Rectal smooth muscle tissue (tissue), 1 donor: ENCODE data around the gene ARMC3.

Experiments used
- H3K27ac ChIP-seq: one replicate; pipeline ENCODE4 v1.7.0; 2013; ENCODE audit warnings: low read depth, low read length, inconsistent platforms
- H3K27me3 ChIP-seq: one replicate; pipeline ENCODE4 v1.7.0; 2013; ENCODE audit warnings: low read length; ENCODE audit not compliant: control insufficient read depth, insufficient read depth
- H3K36me3 ChIP-seq: one replicate; pipeline ENCODE4 v1.7.0; 2013; ENCODE audit warnings: low read length; ENCODE audit not compliant: control insufficient read depth, insufficient read depth
- H3K4me1 ChIP-seq: one replicate; pipeline ENCODE4 v1.7.0; 2013; ENCODE audit warnings: low read length; ENCODE audit not compliant: control insufficient read depth, insufficient read depth
- H3K4me3 ChIP-seq: one replicate; pipeline ENCODE4 v1.7.0; 2013; ENCODE audit warnings: low read length
- H3K9ac ChIP-seq: one replicate; pipeline ENCODE4 v1.7.0; 2013; ENCODE audit warnings: low read length

Gene ARMC3

GRCh38 chr10:22934726-22935125, 6.9 kb downstream of the ARMC3 start:
- H3K9ac ChIP-seq, result no peak overlapping the region
- no peaks in the 10 kb centered on the region for H3K4me1 ChIP-seq
- no peaks in the 10 kb centered on the region for H3K27me3 ChIP-seq
- H3K4me3 ChIP-seq, result no peak overlapping the region
- no peak overlapping the region for H3K27ac ChIP-seq
- no peaks in the 10 kb centered on the region for H3K36me3 ChIP-seq

GRCh38 chr10:22942437-22942836, 14.6 kb downstream of the ARMC3 start:
- no peaks in the 10 kb centered on the region for H3K27me3 ChIP-seq
- H3K4me1 ChIP-seq, result no peaks in the 10 kb centered on the region
- H3K4me3 ChIP-seq, result no peak overlapping the region
- no peaks in the 10 kb centered on the region for H3K36me3 ChIP-seq
- H3K9ac ChIP-seq, result no peak overlapping the region
- H3K27ac ChIP-seq, result no peak overlapping the region

- no peak overlapping the region for H3K4me3 ChIP-seq
Observed at GRCh38 chr10:22945934-22946673, 18.3 kb downstream of the ARMC3 start.

GRCh38 chr10:22954970-22955369, 27.1 kb downstream of the ARMC3 start:
- no peaks in the 10 kb centered on the region for H3K27me3 ChIP-seq
- H3K27ac ChIP-seq, result no peak overlapping the region
- H3K9ac ChIP-seq, result no peak overlapping the region
- H3K4me1 ChIP-seq, result no peaks in the 10 kb centered on the region
- no peak overlapping the region for H3K4me3 ChIP-seq
- H3K36me3 ChIP-seq, result no peaks in the 10 kb centered on the region

More at GRCh38 chr10:22945934-22946673, 18.3 kb downstream of the ARMC3 start:
- Histone ChIP-seq H3K4me1 (no peaks in the 10 kb centered on the region), H3K27me3 (no peaks in the 10 kb centered on the region), H3K9ac (no peak overlapping the region), H3K36me3 (no peaks in the 10 kb centered on the region), H3K27ac (no peak overlapping the region)

- H3K4me3 ChIP-seq, result no peak overlapping the region
- H3K36me3 ChIP-seq, result no peaks in the 10 kb centered on the region
- no peak overlapping the region for H3K27ac ChIP-seq
- no peak overlapping the region for H3K9ac ChIP-seq
- H3K27me3 ChIP-seq, result no peaks in the 10 kb centered on the region
- no peaks in the 10 kb centered on the region for H3K4me1 ChIP-seq
Observed at GRCh38 chr10:22958338-22958737, 30.5 kb downstream of the ARMC3 start.

- no peak overlapping the region for H3K9ac ChIP-seq
- H3K27me3 ChIP-seq, result no peaks in the 10 kb centered on the region
- no peak overlapping the region for H3K4me3 ChIP-seq
- no peak overlapping the region for H3K27ac ChIP-seq
- H3K4me1 ChIP-seq, result no peaks in the 10 kb centered on the region
- H3K36me3 ChIP-seq, result no peaks in the 10 kb centered on the region
Observed at GRCh38 chr10:22959292-22959691, 31.4 kb downstream of the ARMC3 start.

GRCh38 chr10:22959950-22960349, 32.1 kb downstream of the ARMC3 start:
- no peaks in the 10 kb centered on the region for H3K36me3 ChIP-seq
- no peak overlapping the region for H3K4me3 ChIP-seq
- no peaks in the 10 kb centered on the region for H3K27me3 ChIP-seq
- H3K9ac ChIP-seq, result no peak overlapping the region
- no peaks in the 10 kb centered on the region for H3K4me1 ChIP-seq
- H3K27ac ChIP-seq, result no peak overlapping the region

GRCh38 chr10:22962817-22963216, 35.0 kb downstream of the ARMC3 start:
- Histone ChIP-seq H3K36me3 (no peaks in the 10 kb centered on the region), H3K4me3 (no peak overlapping the region), H3K4me1 (no peaks in the 10 kb centered on the region), H3K27ac (no peak overlapping the region), H3K9ac (no peak overlapping the region), H3K27me3 (no peaks in the 10 kb centered on the region)

- no peak overlapping the region for H3K9ac ChIP-seq
- no peak overlapping the region for H3K27ac ChIP-seq
- no peaks in the 10 kb centered on the region for H3K4me1 ChIP-seq
- H3K4me3 ChIP-seq, result no peak overlapping the region
- no peaks in the 10 kb centered on the region for H3K36me3 ChIP-seq
- H3K27me3 ChIP-seq, result no peaks in the 10 kb centered on the region
Observed at GRCh38 chr10:22969704-22970103, 41.9 kb downstream of the ARMC3 start.

GRCh38 chr10:22976534-22976933, 48.7 kb downstream of the ARMC3 start:
- H3K4me1 ChIP-seq, result no peaks in the 10 kb centered on the region
- no peaks in the 10 kb centered on the region for H3K27me3 ChIP-seq
- H3K27ac ChIP-seq, result no peak overlapping the region
- H3K9ac ChIP-seq, result no peak overlapping the region
- H3K4me3 ChIP-seq, result no peak overlapping the region
- H3K36me3 ChIP-seq, result no peaks in the 10 kb centered on the region

- no peaks in the 10 kb centered on the region for H3K4me1 ChIP-seq
- H3K36me3 ChIP-seq, result no peaks in the 10 kb centered on the region
- H3K27me3 ChIP-seq, result no peaks in the 10 kb centered on the region
- H3K27ac ChIP-seq, result no peak overlapping the region
- H3K9ac ChIP-seq, result no peak overlapping the region
- H3K4me3 ChIP-seq, result no peak overlapping the region
Observed at GRCh38 chr10:22977751-22978150, 49.9 kb downstream of the ARMC3 start.

- Histone ChIP-seq H3K4me3 (no peak overlapping the region), H3K4me1 (no peaks in the 10 kb centered on the region), H3K27ac (no peak overlapping the region), H3K27me3 (no peaks in the 10 kb centered on the region), H3K9ac (no peak overlapping the region), H3K36me3 (no peaks in the 10 kb centered on the region)
Observed at GRCh38 chr10:22978287-22978686, 50.4 kb downstream of the ARMC3 start.

- Histone ChIP-seq H3K9ac (no peak overlapping the region), H3K4me1 (no peaks in the 10 kb centered on the region), H3K27ac (no peak overlapping the region), H3K4me3 (no peak overlapping the region), H3K36me3 (no peaks in the 10 kb centered on the region), H3K27me3 (no peaks in the 10 kb centered on the region)
Observed at GRCh38 chr10:22978918-22979317, 51.1 kb downstream of the ARMC3 start.
